C4-2B (cell line): ENCODE measurements around the gene ANTKMT.

ENCODE experiments used
- CTCF ChIP-seq: fragments of 450-650 bp; conservative IDR thresholded peaks from 2 replicates; pipeline ENCODE4 v1.5.1; 2017; ENCODE audit warnings: mild to moderate bottlenecking
- ZFX ChIP-seq: fragments of 450-650 bp; IDR thresholded peaks from 2 replicates; pipeline ENCODE4 v1.6.1; 2017

DNA sequence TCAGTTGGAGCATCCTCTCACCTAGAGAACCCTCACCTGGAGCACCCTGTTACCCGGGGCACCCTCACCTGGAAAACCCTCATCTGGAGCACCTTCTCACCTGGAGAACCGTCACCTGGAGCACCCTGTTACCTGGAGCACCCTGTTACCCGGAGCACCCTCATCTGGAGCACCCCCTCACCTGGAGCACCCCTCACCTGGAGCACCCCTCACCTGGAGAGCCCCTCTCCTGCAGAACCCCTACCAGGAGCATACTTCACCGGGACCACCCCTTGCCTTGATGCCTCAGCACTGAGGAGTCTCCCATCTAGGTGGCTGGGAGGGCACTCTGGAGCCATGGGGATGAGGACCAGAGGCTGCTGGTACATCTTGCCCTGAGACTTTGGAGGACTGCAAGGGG is 12.0 kb upstream of the ANTKMT start:
- TF ChIP-seq CTCF, result no peak
- no peak for TF ChIP-seq ZFX
